Lower lobe of right lung (tissue), 2 donors: ENCODE results near the gene CCDC18. TPM values are rescaled to one million over a fixed set of nuclear protein-coding genes. Genes with fewer than 3 reads are reported as not detected.
"Not testable (repeated sequence)": the region's sequence is repeated elsewhere in the genome, so short reads cannot be mapped to it uniquely, and the experiment has no call there.

Source experiments
- ATAC-seq, 2 donors: fragments of 200-7000 bp; cut with Tn5 transposase; one replicate each; pipeline ENCODE4 v1.9.1; 2020 to 2022; ENCODE audit warnings: mild to moderate bottlenecking in 2 of 2, moderate library complexity in 2 of 2
- DNase-seq: peaks from one replicate; pipeline ENCODE4 v3.0.0-alpha.2; 2020
- H3K27ac ChIP-seq: fragments of 200-600 bp; one replicate; pipeline ENCODE4 v1.8.0; 2022
- H3K27me3 ChIP-seq: fragments of 200-600 bp; one replicate; pipeline ENCODE4 v1.8.0; 2022; ENCODE audit warnings: low read depth
- H3K36me3 ChIP-seq: fragments of 200-600 bp; one replicate; pipeline ENCODE4 v1.8.0; 2022; ENCODE audit warnings: mild to moderate bottlenecking
- H3K4me1 ChIP-seq: fragments of 200-600 bp; one replicate; pipeline ENCODE4 v1.8.0; 2022
- H3K4me3 ChIP-seq: fragments of 200-600 bp; one replicate; pipeline ENCODE4 v1.8.0; 2022; ENCODE audit warnings: mild to moderate bottlenecking
- H3K9me3 ChIP-seq: fragments of 200-600 bp; one replicate; pipeline ENCODE4 v1.8.0; 2022
- intact Hi-C: fragments of 100-400 bp; cut with DNase I; formaldehyde crosslinking; loops from one replicate; pipeline ENCODE4 v1.11.0; 2022
- total RNA-seq: library from RNA; stranded (reverse); fragmentation: NEBNext Ultra II Directional; extraction: Animal tissue kit (Norgen Biotek cat#: 25700); gene quantifications from one replicate; pipeline ENCODE4 v1.2.1, GENCODE V29; 2021
- TF ChIP-seq, protein P1 (sequence below): fragments of 200-600 bp; IDR thresholded peaks from one replicate; pipeline ENCODE4 v1.8.0; 2022; ENCODE audit warnings: antibody characterized with exemption, mild to moderate bottlenecking
- donor health status: DM: no; HTN: yes; CAD: no; lungs with severe emphysema.

Gene CCDC18
- total RNA-seq, 1 donor from 2014 or later = 6.7 TPM

DNA sequence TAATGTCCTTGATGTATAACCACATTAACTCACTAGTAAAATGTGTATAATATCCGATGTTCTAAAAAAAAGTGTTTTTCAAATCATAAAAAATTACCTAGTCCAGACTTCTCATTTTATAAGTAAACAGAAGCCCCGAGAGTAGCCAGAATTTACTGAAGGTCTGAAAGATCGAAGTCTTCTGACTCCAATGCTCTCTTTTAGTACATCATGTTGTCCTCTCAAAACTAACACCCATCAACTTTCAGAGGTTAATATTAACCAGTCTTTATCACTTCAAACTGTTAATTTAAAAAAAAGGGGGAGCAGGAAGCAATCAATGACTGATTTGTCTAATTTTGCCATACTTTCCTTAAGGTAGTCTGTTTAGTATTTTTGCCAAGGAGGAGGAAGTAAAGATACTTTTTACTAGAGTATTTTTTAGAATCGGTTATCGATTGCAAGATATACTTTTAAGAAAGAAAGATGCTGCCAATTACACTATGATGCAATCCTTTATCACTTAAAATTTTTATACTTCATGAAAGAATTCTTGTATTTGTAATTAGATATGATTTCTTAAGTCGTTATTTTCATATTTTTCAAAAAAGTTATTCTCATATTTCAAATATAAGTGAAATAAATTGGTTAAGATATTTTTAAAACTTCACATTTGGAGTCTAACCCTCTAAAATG is 25.5 kb downstream of the CCDC18 start:
- Histone ChIP-seq H3K27me3 (no peaks in the 10 kb centered on the region), H3K4me1 (no peaks in the 10 kb centered on the region)
- DNase-seq = no peak

DNA sequence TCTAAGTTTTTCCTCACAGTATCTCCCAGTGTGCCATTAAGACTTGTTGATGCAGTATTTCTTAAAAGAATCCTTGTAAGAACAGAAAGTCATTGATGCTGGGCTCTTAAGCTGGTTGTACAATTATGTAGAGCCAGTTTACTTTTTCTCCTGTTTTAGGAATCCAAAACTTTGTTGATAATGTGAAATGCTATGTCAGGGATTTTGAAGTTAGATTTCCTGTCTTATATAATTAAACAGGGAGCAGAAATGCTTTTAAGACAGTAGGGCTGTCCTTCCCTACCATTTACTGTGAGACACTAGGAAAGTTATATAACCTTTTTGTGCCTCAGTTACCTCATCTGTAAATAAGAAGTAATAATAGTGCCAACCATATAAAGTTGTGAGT is 26.0 kb downstream of the CCDC18 start:
- Histone ChIP-seq H3K4me1 (no peaks in the 10 kb centered on the region), H3K27me3 (no peaks in the 10 kb centered on the region), H3K4me3 (no peak overlapping the region), H3K27ac (no peak overlapping the region), H3K36me3 (no peaks in the 10 kb centered on the region), H3K9me3 (no peaks in the 10 kb centered on the region)
- TF ChIP-seq, protein P1, sequence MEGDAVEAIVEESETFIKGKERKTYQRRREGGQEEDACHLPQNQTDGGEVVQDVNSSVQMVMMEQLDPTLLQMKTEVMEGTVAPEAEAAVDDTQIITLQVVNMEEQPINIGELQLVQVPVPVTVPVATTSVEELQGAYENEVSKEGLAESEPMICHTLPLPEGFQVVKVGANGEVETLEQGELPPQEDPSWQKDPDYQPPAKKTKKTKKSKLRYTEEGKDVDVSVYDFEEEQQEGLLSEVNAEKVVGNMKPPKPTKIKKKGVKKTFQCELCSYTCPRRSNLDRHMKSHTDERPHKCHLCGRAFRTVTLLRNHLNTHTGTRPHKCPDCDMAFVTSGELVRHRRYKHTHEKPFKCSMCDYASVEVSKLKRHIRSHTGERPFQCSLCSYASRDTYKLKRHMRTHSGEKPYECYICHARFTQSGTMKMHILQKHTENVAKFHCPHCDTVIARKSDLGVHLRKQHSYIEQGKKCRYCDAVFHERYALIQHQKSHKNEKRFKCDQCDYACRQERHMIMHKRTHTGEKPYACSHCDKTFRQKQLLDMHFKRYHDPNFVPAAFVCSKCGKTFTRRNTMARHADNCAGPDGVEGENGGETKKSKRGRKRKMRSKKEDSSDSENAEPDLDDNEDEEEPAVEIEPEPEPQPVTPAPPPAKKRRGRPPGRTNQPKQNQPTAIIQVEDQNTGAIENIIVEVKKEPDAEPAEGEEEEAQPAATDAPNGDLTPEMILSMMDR = no peak
- intact Hi-C loops = no loop called here
- no peak for DNase-seq
- no peak for ATAC-seq

More for the DNA sequence above, 25.5 kb downstream of the CCDC18 start:
- no peaks in the 10 kb centered on the region for H3K36me3 ChIP-seq
- no peaks in the 10 kb centered on the region for H3K9me3 ChIP-seq
- H3K27ac ChIP-seq = no peak overlapping the region
- intact Hi-C loops = no loop called here
- ATAC-seq = no peak
- TF ChIP-seq, protein P1 = no peak
- no peak overlapping the region for H3K4me3 ChIP-seq

DNA sequence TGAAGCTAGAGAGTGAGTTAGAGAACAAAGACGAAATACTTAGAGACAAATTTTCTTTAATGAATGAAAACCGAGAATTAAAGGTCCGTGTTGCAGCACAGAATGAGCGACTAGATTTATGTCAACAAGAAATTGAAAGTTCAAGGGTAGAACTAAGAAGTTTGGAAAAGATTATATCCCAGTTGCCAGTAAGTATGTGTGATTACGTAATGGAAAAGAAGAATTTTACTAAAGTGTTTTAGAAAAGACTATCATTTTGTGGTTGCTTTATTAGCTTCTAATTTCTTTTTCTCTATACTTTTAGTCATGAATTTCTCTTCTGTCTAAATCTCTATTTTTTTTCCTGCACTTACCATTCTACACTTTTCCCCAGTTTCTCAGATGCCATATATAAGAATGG is 26.7 kb downstream of the CCDC18 start:
- Histone ChIP-seq H3K4me3 (no peak overlapping the region), H3K9me3 (no peaks in the 10 kb centered on the region), H3K27ac (no peak overlapping the region), H3K27me3 (no peaks in the 10 kb centered on the region), H3K36me3 (no peaks in the 10 kb centered on the region), H3K4me1 (no peaks in the 10 kb centered on the region)
- TF ChIP-seq, protein P1 = no peak
- intact Hi-C loops = no loop called here
- DNase-seq (no peak), ATAC-seq (no peak)

DNA sequence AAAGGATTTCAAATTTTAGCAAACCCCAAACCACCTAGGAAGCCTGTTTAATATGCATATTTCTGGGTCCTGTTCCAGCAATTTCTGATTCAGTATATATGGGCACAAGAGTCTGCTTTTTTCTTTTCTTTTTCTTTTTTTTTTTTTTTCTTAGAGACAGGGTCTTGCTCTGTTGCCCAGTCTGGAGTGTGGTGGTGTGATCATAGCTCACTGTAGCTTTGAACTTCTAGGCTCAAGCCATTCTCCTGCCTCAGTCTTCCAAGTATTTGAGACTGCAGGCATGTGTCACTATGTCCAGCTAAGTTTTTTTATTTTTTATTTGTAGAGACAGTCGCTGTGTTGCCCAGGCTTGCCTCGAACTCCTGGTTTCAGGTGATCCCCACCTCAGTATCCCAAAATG is 34.8 kb downstream of the CCDC18 start:
- no peak overlapping the region for H3K27ac ChIP-seq
- ATAC-seq (no peak), DNase-seq (no peak)
- H3K4me3 ChIP-seq = no peak overlapping the region
- intact Hi-C loops = no loop called here
- H3K9me3 ChIP-seq = no peaks in the 10 kb centered on the region
- TF ChIP-seq, protein P1 = no peak
- H3K27me3 ChIP-seq = no peaks in the 10 kb centered on the region
- no peaks in the 10 kb centered on the region for H3K4me1 ChIP-seq
- no peaks in the 10 kb centered on the region for H3K36me3 ChIP-seq

DNA sequence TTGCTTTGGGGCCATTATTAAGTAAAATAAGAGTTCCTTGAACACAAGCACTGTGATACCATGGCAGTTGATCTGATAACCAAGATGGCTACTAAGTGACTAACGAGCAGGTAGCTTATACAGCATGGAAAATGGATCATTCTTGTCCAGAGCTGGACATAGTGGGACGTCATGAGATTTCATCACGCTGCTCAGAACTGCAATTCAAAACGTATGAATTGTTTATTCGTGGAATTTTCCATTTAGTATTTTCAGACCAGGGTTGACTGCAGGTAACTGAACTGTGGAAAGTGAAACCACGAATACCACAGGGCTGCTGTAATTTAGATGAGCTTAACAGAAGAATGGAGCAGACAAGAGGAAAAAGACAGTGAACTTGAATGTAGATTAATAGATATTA is 38.9 kb downstream of the CCDC18 start:
- H3K4me3 ChIP-seq = no peak overlapping the region
- H3K27me3 ChIP-seq = no peaks in the 10 kb centered on the region
- no peaks in the 10 kb centered on the region for H3K9me3 ChIP-seq
- no peak overlapping the region for H3K27ac ChIP-seq
- ATAC-seq (no peak), DNase-seq (no peak)
- no peaks in the 10 kb centered on the region for H3K4me1 ChIP-seq
- intact Hi-C loops = no loop called here
- H3K36me3 ChIP-seq = no peaks in the 10 kb centered on the region
- TF ChIP-seq, protein P1 = no peak

DNA sequence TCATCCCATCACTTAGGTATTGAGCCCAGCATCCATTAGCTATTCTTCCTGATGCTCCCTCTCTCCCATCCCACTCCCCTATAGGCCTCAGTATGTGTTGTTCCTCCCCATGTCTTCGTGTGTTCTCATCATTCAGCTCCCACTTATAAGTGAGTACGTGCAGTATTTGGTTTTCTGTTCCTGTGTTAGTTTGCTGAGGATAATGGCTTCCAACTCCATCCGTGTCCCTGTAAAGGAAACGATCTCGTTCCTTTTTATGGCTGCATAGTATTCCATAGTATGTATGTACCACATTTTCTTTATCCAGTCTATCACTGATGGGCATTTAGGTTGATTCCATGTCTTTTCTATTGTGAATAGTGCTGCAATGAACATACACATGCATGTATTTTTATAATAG is 40.2 kb downstream of the CCDC18 start:
- intact Hi-C loops, DNase-seq, H3K27ac ChIP-seq, H3K27me3 ChIP-seq, H3K4me3 ChIP-seq, H3K4me1 ChIP-seq, H3K36me3 ChIP-seq, ATAC-seq, H3K9me3 ChIP-seq: not testable (repeated sequence)
